HCEC 1CT (cell line): ENCODE measurements around the gene TNRC6B.
"Not testable (repeated sequence)": the region's sequence is repeated elsewhere in the genome, so short reads cannot be mapped to it uniquely, and the experiment has no call there.

Experiments used
- DNase-seq: peaks from one replicate; pipeline ENCODE4 v3.0.0-alpha.2; 2017

The TNRC6B gene

DNA sequence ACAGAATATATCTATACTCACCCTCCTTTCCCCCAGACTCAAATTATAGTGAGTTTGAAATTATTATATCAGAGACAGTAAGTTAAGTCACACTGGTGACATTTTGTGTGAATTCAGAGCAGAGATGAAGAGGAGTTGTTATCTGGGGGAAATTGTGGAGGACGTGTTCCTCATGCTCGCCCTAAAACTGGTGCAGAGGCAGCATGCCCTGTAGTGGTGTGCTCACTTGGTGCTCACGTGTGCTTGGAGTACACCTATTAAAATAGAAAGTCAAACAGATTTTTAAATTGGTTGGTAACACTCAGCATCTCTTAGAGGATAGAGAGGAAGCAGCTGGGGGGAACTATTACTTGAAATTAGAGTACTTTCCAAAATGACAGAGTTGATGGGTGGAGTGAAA, 117.0 kb downstream of the TNRC6B start:
- no peak for DNase-seq

DNA sequence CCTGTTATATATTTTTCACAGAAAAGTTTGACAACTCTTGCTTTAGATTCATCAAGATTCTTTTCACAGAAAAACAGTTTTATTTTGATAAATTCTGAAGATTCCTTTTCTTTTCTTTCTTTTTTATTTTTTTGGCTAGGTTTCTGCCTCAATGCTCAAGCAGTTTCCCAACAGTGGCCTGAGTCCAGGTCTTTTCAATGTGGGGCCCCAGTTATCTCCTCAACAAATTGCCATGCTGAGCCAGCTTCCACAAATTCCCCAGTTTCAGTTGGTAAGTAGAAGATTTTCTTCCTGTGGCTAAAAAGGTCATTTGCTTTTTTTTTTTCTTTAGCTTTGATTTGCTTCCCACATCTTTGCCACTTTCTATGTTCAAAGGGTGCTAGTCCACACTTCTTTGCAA, 122.6 kb downstream of the TNRC6B start:
- DNase-seq = no peak

DNA sequence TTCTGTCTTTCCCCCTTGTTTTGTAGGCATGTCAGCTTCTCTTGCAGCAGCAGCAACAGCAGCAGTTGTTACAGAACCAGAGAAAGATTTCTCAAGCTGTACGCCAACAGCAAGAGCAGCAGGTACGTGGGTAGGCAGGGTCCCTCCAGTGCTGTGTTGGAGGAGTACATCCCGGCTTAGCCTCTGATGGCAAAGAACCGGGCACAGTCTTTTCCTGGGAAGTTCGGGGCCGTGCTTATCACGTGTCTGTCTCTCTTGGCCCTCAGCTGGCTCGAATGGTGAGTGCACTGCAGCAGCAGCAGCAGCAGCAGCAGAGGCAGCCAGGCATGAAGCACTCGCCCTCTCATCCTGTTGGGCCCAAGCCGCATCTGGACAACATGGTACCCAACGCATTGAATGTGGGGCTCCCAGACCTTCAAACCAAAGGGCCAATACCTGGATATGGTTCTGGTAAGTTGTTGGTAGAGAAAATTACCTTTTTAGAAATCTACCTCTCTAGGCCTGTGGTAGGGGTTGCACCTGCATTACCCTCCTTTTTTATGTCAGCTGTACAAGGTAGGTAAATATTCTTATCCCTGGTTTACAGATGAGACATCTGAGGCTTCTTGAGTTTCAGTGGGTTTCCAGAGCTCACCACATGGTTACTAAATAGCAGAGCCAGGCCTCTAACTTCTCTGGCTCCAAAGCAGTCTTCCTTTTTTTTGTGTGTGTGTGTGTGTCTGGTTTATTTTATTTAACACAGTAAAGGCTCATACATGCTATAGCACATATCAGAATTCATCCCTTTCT, 123.4 kb downstream of the TNRC6B start:
- DNase-seq = no peak

DNA sequence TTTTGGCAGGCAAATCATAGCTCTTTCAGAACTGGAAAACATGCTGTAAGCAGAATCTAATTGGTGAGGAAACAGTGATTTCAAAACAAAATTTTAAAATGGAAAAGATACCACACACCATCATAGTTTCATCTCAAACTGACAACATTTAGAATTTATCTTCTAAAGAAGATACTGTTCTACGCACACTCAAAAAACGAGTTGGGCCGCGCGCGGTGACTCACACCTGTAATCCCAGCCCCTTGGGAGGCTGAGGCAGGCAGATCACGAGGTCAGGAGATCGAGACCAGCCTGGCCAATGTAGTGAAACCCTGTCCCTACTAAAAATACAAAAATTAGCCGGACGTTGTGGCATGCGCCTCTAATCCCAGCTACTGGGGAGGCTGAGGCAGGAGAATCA, 124.4 kb downstream of the TNRC6B start:
- DNase-seq = no peak

DNA sequence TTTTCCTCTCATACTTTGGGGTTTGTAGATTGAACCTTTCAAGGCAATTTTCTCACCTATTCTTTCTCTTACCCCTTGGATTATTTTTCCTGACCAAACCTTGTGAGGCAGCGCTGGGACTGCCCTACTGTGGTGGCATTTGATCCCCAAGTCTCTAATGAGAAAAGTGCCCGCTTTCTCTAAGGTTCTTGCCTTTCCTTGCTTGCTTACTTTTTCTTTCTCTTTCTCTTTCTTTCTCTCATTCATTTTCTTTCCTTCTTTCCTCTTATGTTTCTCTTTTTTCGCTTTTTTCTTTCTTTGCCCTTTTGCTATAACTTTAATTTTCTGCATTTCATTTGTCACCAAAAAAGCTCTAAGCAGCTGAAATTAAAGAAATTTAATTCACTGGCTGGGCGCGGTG, 127.9 kb downstream of the TNRC6B start:
- no peak for DNase-seq

DNA sequence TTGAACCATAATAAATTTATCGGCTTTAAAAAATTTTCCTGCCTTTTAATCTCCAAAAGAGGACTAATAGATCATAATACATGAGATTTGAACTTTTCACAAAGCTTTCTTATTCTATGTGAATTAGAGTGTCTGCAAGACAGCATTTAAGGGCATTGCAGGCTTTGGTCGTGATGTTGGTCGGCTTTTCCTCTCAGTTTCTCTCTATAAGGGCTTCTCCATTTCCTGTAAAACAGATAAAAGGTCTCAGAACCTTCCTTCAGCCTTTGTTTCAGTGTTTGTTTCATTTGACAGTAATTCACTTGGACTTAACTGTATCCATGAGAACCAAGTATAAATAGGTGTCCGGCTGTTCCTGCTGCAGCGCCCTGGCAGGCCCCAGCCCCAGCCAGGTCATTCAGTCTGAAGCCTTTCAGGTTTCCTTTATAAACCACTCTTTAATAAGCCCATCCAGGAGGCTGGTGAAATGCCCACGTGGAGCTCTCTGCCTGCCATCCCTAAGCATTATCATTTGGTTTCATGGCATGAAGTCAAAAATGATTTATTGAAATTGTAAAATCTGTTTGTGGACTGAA, 131.4 kb downstream of the TNRC6B start:
- DNase-seq = no peak

DNA sequence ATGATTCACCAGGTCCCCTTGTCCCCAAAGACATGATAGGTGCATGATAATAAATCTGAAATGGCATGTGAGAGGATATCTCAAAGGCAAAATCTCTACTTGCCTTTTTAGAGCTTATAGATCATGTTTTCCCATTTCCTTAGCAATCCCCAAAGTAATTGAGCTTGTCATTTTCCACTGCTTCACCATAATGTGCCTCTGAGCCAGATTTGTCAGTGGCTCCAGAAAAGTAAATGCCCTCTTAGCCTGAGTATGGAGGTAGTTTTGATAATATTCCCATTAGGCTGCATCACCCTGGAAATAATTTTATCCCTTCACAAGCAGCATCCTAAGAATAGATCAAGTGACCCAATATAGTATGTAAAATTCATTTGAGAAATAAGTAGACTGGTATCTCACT, 131.9 kb downstream of the TNRC6B start:
- DNase-seq = no peak

DNA sequence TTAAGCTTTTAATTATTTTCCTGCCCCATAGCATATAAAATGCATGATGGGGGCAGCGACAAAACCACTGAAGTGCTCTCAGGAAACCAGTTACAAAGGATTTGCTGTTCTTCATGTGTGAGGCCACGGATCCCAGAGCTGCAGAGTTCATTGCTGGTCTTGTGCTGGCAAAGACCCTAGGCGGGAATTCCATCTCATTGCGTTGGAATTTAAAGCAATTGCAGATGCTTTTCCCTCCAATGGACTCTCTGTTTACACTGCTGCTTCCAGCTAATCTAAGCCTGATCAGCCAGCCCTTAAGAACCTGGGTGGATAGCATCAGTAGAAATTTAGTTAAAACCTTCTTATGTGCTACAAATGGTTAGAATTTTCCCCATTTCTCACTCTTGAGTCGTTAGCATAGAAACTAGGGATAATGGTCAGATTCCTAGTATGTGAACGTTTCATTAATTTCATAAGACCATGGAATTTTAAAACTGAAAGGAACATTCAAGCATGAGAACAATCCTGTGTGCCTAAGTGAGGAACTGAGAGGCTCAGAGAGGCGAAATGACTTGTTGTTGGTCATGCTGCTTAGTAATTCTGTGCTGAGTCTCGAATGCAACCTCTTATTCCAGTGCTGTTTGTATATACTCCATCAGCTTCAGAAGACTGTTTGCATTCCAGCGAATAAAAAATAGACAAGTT, 132.5 kb downstream of the TNRC6B start:
- DNase-seq = peak; percentile 72

DNA sequence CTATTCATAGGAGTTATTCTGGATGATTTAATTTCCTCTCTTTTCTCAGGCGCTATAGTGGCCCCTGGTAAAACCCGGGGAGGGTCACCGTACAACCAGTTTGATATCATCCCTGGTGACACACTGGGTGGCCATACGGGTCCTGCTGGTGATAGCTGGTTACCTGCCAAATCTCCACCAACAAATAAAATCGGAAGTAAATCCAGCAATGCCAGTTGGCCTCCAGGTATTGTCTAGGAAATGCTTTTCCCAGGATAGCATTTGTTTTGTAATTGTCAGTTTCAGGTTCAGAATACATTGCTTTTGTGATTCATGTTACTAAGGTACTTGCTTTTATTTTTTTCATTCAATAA, 133.0 kb downstream of the TNRC6B start:
- DNase-seq = no peak

DNA sequence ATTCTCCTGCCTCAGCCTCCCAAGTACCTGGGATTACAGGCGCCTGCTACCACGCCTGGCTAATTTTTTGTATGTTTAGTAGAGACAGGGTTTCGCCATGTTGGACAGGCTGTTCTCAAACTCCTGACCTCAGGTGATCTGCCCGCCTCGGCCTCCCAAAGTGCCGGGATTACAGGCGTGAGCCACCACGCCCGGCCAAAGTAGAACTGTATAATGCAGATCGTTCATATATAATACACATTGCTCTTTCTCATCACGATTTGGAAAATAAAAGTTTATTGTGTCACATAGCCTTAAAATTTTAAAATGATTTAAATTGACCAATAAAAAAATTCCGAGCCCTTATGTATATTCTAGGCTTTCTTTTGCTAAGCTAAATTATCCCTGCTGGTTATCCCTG, 133.9 kb downstream of the TNRC6B start:
- DNase-seq = not testable (repeated sequence)

DNA sequence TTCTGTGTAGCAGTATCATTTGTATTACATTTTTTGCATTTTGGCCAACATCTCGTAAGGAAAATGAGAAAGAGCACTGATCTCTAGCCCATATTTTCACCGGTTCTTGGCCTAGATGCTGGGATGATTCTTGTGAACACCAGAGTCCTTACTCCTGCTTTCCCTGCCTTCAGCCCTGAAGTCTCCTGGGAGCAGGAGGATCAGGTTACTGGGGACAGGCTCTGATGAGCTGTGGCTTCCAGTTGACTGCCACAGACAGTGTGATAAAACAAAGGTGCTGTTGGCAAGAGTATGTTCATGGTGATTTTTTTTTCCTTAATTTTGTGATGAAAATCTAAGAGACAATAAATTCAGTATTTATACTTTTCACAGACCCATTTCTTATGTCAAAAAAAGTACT, 134.3 kb downstream of the TNRC6B start:
- DNase-seq = no peak

DNA sequence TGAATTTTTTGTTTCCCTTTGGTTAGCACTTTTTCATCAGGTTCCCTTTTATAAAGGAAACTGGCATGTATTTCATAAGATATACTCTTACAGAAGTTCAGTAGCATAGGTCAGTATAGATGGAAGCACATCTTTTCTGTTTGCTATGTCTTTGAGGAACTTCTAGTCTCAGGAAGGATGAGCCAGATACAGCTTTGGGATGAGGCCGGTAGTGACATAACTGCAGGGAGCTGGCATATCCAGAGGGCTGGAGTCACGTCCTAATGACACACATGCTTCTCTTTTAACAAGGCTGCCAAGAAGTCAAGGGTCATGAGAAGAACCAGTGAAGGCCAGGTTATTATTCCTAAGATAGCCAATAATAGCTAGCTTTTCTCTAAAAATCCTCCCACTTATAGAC, 135.3 kb downstream of the TNRC6B start:
- DNase-seq = no peak

DNA sequence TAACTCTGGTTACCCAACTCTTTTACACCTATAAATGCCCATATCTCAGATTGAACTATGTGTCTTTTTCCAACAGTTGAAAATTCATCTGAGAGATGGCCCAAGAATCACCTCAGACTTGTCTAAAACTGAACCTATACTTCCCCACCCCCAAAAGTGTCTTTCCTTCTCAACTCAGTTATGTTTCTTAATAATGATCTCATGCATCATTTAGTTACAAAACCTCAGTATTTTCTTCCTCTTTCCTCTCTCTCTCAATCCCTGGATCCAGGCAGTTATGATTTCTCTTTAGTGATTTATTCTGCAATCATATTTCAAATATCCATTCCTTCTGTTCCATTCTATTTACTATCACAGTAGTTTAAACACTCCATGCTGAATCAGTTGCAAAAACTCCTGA, 136.3 kb downstream of the TNRC6B start:
- no peak for DNase-seq

DNA sequence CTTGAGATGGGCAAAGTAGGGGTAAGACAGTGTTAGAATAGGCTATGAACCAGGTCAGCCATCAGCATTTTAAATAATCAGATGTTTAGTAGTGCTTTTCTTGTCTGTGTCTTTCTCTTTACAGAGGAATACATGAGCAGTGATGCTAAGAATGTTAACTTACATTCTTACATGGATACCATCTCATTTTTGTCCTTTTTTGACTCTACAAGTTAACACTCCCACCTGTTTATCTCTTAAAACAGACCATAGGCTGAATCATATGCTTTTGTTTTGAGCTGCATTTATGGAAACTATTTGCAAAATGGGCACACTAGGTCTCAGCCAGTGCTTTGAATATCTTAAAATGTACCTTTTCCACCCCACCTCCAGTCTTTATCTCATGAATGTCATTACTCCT, 143.0 kb downstream of the TNRC6B start:
- no peak for DNase-seq

DNA sequence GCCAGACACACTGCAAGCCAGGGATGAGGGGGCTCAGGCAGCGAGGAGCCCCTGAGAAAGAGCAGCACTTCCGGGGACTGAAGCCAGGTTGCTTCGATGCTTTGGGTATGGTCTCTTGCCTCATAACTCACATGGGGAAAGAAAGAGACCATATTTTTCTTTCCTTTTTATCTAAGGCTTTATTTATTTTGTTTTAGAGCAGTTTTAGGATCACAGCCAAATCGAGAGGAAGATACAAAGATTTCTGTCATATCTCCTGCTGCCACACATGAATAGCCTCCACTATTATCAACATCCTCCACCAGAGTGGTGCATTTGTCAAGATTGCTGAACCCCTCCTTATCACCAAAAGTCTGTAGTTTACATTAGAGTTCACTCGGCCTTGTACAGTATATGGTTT, 144.3 kb downstream of the TNRC6B start:
- DNase-seq = no peak

DNA sequence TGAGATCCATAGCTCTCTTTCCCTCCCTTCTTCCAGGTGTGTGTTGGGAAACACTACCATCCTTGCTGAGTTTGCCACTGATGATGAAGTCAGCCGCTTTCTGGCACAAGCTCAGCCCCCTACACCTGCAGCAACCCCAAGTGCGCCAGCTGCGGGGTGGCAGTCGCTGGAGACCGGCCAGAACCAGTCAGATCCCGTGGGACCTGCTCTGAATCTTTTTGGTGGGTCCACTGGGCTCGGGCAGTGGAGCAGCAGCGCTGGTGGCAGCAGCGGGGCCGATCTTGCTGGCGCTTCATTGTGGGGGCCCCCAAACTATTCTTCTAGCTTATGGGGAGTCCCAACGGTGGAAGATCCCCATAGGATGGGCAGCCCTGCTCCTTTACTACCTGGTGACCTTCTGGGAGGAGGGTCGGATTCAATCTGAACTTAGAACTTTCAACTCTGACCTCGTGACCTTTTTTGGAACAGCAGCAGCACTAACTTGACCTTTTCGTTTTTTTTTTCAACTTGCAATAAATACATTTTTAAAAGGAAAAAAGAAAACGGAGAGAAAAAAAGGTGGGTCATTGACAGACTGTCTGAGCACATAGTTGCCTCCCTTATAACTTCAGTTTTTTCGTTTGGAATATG, 145.2 kb downstream of the TNRC6B start:
- no peak for DNase-seq

DNA sequence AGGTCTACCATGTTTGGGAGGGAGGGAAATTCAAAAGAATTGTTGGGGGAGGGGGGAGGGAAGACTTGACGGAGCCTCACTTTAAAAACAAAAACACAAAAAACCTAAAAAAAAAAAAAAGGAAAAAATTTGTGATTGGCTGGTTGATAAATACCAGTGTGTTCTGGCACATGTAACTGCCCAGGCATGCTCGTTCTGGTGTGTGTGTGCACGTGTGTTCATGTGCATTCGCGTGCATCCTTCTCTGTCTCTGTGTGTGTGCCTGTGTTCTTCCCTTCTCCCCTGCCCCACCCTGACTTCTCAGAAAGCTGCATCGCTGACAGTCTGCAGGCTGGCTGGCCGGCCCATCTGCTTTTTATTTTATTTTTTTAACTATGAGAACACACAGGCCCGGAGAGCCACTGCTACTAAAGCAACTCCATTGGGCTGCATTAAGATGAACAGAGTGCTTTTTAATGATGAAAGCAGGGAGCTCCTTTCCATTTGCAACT, 146.0 kb downstream of the TNRC6B start:
- DNase-seq = no peak

DNA sequence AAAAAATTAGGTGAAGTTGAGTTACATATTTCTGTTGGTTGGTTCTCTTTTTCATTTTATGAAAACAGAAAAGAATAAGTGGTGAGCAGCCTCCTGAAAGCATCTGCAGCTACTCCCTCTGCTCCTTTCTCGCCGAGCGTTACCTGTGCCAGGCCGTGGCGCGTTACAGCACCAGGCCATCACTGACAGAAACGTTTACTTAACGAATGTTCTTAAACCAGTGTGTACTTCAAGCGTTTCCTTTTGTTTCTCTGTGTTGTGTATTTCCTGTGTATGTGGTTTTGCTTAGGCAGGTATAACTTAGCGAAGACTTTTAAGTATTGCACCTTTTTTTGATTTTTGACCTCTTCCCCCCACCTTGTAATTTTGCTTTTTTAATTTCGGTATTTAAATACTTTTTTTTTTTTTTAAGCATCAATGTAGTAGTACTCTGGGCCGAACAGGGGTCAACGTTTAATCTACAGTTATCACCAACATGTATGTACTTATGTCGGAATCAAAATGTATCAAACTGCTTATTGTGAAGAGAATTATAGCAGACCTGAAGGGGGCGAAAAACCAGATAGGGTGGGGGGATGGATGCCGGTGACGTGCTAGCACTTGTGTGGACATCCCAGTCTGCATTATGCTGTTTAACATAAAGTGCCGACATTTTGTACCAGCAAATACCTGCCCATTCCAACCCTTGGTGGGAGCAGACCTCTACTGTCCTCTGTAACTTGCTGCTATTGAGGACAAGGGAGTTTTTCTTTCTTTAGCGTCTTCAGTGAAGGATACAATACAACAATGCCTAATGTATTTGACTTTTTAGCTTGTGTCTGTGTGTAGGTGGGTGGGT, 147.0 kb downstream of the TNRC6B start:
- DNase-seq = no peak

DNA sequence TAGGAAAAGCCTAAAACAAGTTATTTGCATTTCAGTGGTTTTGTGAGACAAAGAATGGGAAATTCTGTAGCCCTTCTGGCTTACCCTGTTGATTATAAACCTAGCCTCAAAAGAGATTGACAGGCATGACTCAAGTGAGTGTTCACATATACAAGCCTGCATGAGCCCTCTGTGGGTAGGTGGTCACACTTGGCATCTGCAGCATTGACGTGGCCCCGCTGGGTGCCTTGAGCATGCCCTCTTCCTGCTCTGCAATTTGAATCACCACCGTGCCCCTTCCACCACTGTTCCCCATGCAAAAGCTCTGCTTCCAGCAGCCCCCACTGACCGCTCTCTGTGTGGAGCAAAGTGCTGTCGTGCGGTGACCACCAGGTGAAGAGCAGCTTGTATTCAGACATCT, 147.6 kb downstream of the TNRC6B start:
- no peak for DNase-seq

DNA sequence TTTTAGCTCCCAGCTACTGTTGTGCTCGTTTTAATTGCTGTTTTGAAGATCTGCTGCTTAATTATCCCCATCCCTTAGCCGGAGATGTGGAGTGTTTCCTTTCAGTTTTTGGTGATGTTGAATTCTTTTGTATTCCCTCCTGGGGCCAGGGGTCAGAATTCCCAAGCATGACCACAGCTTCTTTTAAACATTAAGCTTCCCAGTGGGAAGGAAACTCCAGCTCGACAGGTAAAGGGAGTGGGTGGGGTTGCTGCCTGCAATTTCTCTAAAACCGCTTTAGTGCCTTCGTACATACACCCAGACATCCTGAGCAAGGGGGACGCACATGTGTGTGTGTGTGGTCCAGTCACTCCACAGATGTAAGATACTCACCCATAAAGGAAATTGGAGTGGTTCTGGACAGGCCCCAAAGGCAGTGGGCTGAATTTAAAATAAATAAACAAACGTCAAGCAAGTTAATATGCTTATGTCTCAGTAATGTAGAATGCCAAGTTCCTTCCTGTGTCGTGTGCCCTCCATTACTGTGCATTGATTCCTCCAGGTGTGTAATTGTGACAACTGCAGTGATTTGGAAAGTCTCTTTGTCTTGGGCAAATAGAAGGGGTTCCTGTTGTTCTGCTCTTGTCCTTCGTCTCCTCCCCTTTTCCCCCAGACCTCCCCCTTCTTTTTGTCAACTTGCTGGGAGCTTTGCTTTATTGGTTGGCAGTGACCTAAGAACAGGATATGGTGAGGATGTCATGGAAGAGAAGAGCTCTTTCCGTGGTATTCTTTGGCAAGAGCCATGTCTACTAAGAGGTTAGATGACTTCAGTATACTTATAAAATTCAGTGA, 149.4 kb downstream of the TNRC6B start:
- DNase-seq = peak; percentile 11

DNA sequence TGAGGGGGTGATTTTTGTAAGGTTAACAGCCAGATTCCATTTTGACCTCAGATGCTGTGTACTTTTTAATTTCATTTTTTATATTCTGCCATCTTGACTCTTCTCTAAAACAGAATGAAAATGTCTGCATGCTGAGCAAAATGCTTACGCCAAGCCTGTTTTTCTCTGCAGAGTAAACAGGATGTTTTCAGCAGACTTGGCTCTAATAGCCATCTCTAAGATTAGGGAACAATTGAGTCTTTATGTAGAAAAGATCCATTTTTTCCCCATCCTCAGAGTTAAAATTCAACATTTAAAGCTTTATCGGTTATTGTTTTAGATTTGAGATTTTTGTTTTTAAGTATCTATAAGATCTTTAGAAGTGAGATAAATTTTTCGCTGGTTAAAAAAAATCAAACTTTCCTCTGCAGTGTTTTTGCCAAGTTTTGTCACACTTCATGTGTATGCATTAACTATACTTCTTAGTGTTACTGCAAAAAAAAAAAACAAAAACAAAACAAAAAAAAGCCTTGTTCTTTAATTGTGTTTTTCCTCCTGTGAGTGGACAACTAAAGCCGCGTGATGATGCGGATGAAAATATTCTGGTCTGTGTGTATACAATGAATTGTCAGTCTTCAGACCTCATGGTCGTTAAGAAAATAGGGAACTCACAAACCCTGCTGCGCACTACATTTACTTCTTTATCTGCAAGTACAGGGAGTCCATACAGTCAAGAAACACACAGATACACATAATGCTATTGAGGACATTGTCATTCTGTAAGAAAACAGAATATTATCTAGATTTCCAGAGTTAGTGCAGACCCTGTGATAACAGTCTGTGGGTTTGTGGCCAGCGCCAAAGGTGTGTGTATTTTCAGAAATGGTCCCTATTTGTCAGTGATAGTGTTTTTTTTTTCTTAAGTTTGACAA, 151.1 kb downstream of the TNRC6B start:
- no peak for DNase-seq
